Neural crest cell (in vitro differentiated cells): ENCODE data around the gene ARMS2. TPM values are rescaled to one million over a fixed set of nuclear protein-coding genes. Genes with fewer than 3 reads are reported as not detected.

Experiments used
- DNase-seq: peaks from one replicate; pipeline ENCODE4 v3.0.0; 2021; ENCODE audit warnings: low read depth, mixed read lengths, low spot score
- H3K27ac Mint-ChIP-seq: one replicate; pipeline ENCODE4 v1.8.0; 2021; ENCODE audit warnings: mild to moderate bottlenecking, mixed read lengths; ENCODE audit not compliant: unreplicated experiment
- H3K27me3 Mint-ChIP-seq: 2 replicates; pipeline ENCODE4 v1.8.0; 2021; ENCODE audit warnings: low read depth, mild to moderate bottlenecking, mixed read lengths
- H3K36me3 Mint-ChIP-seq: 2 replicates; pipeline ENCODE4 v1.8.0; 2021; ENCODE audit warnings: low read depth, mild to moderate bottlenecking, mixed read lengths
- H3K4me1 Mint-ChIP-seq: 2 replicates; pipeline ENCODE4 v1.8.0; 2021; ENCODE audit warnings: mixed read lengths
- H3K4me3 Mint-ChIP-seq: one replicate; pipeline ENCODE4 v1.8.0; 2021; ENCODE audit warnings: mild to moderate bottlenecking, mixed read lengths
- H3K9me3 Mint-ChIP-seq: 2 replicates; pipeline ENCODE4 v1.8.0; 2021; ENCODE audit warnings: mixed read lengths
- total RNA-seq: library from RNA; stranded (reverse); gene quantifications from 2 replicates; pipeline ENCODE4 v1.2.1, GENCODE V29; 2021
- TF ChIP-seq, protein P1 (sequence below): fragments of 200-600 bp; sonication (generic); conservative IDR thresholded peaks from 2 replicates; pipeline ENCODE4 v1.5.0; 2021; ENCODE audit warnings: antibody characterized with exemption, mild to moderate bottlenecking

Gene ARMS2
- total RNA-seq, 1 donor from 2014 or later: not detected

DNA sequence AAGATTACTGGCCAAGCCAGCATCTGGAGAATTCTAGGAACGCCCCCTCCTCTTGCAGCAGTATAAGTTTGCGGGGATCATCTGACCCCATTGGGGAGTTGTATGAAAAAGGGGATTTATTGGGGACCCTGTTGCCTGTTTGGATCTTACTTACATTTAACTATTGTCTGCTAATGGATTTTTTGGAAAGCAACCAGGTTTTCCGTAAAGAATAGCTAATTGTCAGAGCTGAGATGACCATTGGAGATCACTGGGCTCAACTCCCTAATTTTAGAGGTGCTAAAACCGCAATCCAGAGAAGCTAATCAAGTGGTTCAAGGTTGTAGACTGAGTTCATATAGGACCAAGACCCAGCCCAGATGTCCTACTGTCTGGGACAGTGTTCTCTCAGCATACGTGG, 45.7 kb downstream of the ARMS2 start:
- no peak for DNase-seq
- Mint-ChIP-seq H3K9me3 (no peaks in the 10 kb centered on the region), H3K27me3 (no peaks in the 10 kb centered on the region), H3K4me3 (no peak overlapping the region), H3K4me1 (peaks cover 2% of the 10 kb centered on the region), H3K27ac (no peak overlapping the region), H3K36me3 (no peaks in the 10 kb centered on the region)
- TF ChIP-seq, protein P1, sequence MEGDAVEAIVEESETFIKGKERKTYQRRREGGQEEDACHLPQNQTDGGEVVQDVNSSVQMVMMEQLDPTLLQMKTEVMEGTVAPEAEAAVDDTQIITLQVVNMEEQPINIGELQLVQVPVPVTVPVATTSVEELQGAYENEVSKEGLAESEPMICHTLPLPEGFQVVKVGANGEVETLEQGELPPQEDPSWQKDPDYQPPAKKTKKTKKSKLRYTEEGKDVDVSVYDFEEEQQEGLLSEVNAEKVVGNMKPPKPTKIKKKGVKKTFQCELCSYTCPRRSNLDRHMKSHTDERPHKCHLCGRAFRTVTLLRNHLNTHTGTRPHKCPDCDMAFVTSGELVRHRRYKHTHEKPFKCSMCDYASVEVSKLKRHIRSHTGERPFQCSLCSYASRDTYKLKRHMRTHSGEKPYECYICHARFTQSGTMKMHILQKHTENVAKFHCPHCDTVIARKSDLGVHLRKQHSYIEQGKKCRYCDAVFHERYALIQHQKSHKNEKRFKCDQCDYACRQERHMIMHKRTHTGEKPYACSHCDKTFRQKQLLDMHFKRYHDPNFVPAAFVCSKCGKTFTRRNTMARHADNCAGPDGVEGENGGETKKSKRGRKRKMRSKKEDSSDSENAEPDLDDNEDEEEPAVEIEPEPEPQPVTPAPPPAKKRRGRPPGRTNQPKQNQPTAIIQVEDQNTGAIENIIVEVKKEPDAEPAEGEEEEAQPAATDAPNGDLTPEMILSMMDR: no peak

DNA sequence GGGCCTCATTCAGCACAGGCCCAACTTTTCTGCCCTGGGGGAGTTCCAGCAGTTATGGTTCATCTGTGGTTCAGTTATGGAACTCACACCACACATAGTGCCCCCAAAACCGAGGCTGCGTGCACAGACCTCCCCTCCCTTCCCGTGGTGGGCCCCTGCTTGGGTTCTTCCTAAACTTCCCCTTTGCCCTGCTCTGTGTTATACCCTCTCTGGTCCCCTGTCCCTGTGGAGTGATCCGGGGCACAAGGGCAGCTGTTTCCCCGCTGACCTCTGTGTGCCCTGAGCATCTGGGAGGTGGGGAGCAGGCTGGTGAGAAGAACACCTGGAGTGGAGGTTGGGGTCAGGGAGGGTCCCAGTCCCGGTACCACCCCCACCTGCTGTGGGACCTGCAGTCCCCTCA, 46.3 kb downstream of the ARMS2 start:
- H3K27me3 Mint-ChIP-seq: no peaks in the 10 kb centered on the region
- H3K27ac Mint-ChIP-seq: no peak overlapping the region

DNA sequence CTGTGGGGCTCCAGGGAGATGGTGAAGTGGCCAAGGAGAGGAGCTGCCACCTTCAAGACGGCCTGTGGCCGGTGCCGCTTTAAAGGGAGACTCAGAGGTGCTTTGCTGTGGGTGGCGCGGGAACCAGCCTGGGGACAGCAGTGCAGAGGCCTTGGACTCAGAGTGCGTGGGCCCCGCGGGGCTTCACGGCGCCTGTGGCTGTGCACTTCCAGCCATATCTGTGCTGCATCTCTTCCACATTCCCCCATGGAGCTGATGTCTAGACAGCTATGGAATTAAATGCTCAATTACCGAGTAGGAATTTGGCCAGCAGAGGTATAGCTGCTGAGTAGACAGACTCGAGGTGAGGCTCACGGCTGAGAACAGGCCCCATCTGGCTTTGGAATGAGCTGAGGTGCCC, 48.6 kb downstream of the ARMS2 start:
- H3K9me3 Mint-ChIP-seq: no peaks in the 10 kb centered on the region
- H3K36me3 Mint-ChIP-seq: no peaks in the 10 kb centered on the region
- no peaks in the 10 kb centered on the region for H3K27me3 Mint-ChIP-seq
- no peak overlapping the region for H3K4me3 Mint-ChIP-seq
- no peak for DNase-seq
- H3K27ac Mint-ChIP-seq: no peak overlapping the region
- TF ChIP-seq, protein P1: no peak
- no peaks in the 10 kb centered on the region for H3K4me1 Mint-ChIP-seq

More for the DNA sequence above, 46.3 kb downstream of the ARMS2 start:
- TF ChIP-seq, protein P1: no peak
- DNase-seq: no peak
- Mint-ChIP-seq H3K4me3 (no peak overlapping the region), H3K9me3 (no peaks in the 10 kb centered on the region), H3K4me1 (no peaks in the 10 kb centered on the region), H3K36me3 (no peaks in the 10 kb centered on the region)

DNA sequence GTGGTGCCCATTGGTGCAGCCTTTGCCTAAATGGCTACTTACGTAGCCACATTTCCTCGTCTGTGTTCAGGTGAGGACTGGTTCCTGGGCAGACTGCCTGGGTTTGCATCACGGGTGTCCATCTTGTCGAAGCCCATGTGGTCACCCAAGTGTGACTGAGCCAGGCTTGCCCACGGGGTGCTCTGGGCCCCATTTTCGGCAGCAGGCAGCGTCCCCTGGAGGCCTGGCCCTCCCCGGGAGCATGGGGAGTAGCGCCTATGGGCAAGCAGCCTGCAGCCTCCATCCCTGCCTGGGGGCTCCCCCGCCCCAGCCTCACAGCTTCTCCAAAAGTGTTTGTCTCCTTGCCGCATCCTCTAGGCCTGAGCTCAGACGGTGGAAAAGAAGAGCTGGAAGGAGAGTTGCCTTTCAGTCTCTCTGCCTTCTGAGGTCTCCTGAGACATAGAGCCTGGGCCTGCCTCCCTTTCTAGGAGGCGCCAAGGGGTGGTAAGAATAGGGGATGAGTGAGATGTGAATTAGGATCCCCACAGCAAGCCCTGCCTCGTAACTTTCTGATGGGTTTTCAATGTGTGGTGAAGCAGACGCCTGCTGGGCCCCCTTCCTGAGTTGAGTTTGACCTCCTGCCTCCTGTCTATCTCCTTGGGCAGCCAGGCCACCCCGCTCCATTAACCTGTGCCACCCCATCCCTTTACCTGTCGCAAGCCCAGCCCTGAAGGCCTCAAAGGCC, 49.6 kb downstream of the ARMS2 start:
- no peaks in the 10 kb centered on the region for H3K9me3 Mint-ChIP-seq
- TF ChIP-seq, protein P1: no peak
- DNase-seq: no peak
- no peak overlapping the region for H3K27ac Mint-ChIP-seq
- H3K36me3 Mint-ChIP-seq: no peaks in the 10 kb centered on the region
- no peak overlapping the region for H3K4me3 Mint-ChIP-seq
- H3K27me3 Mint-ChIP-seq: no peaks in the 10 kb centered on the region
- peaks cover 2% of the 10 kb centered on the region for H3K4me1 Mint-ChIP-seq

DNA sequence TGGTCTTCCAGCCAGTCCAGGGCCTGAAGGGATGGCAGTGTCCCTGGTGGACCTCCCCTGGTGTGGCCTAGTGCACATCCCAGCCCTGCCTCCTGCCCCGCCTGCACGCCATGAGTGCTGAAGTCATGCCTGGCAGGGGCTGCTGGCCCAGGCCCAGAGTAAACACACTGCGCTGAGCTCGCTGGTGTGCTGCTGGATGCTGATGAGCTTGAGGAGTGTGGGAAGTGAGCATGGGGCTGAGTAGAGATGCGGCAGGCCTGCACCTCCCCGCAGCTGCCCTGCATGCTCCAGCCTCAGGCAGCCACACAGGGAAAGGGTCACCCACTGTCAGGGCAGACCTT, 50.1 kb downstream of the ARMS2 start:
- no peaks in the 10 kb centered on the region for H3K27me3 Mint-ChIP-seq
- no peak for DNase-seq
- H3K36me3 Mint-ChIP-seq: no peaks in the 10 kb centered on the region
- H3K9me3 Mint-ChIP-seq: no peaks in the 10 kb centered on the region
- no peak overlapping the region for H3K27ac Mint-ChIP-seq
- H3K4me3 Mint-ChIP-seq: no peak overlapping the region
- TF ChIP-seq, protein P1: no peak
- H3K4me1 Mint-ChIP-seq: peaks cover 6% of the 10 kb centered on the region
